Mesenteric fat pad (tissue), 1 donor: ENCODE measurements around the gene NINJ1. TPM values are rescaled to one million over a fixed set of nuclear protein-coding genes. Genes with fewer than 3 reads are reported as not detected.

Experiments
- DNase-seq: peaks from one replicate; pipeline ENCODE4 v3.0.0-alpha.2; 2020; ENCODE audit warnings: low spot score
- total RNA-seq: library from RNA; stranded (reverse); fragmentation: NEBNext Ultra II Directional; extraction: Animal tissue kit (Norgen Biotek cat#: 25700); gene quantifications from one replicate; pipeline ENCODE4 v1.2.1, GENCODE V29; 2021
- donor health status: DM: yes; HTN: yes; CAD: no.

NINJ1 gene
- total RNA-seq, 1 donor from 2014 or later, result 58.8 TPM

DNA sequence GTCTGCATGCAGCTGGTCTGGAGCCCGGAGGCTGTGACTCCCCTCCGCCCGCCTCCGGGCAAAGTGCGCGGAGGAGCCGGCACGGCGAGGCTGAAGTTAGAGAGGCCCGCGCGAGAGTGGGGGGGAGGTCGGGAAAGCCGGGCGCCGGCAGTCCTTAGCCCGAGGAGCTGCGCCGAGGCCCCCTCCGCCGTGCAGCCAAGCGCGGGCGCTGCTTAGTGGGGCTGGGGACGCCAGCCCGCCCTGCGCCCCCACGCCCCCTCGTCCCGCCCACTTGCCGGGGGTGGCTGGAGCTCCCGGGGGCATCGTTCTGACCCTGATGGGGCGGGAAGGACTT lies 403 bp downstream of the NINJ1 start:
- DNase-seq, result peak; percentile 94

DNA sequence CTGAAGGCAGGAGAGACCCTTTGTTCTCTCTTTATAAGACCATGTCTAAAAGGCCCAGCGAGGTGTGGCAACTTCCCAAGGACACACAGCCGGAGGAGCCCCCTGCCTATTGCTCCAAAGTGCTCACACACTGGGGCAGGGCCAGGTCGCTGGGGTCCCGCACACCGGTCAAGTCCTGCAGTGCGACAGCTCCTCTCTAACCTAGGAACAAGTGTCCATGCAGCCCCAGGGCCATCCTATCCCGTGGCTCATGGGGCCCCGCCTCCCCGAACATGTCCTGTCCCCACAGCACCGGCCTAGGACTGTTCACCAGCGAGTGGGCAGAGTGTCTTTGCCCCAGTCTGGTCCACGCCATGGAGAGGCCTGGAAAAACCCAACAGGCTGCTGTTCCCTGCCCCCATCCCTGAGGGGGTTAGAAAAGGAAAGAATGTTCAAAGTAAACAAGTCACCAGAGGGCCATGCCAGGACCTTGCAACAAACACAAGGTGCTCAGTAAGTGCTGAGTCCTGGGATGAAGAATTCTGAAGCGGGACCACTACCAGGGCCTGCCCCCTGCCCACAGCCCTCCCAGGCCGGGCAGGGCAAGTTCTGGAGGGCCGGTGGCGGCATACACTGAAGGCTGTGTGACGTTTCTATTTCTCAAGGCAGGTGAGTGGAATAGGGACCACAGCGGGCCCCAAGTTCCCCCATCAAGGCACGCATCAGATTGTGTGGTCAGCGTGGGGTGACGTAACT lies 938 bp downstream of the NINJ1 start:
- DNase-seq, result no peak

DNA sequence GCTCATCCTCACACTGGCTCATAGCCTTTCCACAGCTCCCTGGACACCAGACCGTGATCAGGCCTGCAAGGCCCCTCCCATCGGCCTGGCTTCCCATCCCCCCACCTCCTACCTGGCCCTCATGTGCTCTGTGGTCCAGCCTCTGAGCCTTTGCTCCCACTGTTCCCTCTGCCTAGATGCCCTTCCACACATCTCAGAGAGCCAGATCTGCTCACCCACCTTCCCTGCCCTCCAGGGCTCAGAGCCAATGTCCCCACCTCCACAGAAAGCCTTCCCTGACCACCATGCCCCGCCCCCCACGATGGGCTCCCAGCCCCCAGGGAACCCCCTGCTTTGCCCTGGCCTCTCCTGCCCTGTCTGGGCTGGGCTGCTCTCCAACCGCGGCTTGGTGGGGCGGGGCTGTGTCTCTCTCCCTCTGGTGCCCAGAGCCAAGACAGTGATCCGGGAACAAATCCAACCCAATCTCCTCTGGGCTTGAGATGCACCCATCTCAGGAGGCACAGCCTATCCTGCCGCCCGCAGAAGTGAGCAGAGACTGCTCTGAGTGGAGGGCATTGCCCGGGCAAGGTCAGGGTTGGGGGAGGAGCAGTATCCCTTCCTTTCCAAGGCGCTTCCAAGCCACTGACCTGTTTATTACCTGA lies 1.6 kb downstream of the NINJ1 start:
- DNase-seq, result no peak

DNA sequence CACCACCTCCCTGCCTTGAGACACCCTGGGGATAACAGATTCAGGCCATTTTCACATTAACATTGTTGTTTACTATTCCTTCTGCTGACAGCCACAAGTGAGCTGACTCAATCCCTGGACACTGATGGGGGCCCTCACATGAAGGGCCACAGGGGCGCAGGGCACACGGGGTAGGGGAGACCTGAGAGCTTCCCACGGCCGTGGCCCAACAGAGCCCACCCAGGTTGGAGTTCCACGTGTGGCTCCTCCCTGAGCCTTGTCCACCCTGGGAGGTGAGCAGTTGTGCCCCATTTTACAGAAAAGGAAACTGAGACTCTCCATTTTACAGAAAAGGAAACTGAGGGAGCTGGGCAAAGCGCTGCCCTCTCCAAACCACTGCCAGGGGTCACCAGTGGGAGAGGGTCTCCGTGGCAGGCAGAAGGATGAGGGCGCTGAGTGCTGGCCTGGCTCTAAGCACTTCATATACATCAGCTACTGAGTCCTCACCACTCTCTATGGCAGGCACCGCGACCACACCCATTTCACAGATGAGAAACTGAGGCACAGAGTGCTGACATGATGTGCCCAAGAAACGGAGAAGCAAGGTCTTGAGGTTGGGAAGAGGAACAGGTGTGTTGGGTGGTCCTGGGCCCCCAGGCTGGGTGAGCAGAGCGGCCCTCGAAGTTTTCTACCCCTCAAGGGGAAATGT lies 2.3 kb downstream of the NINJ1 start:
- no peak for DNase-seq

DNA sequence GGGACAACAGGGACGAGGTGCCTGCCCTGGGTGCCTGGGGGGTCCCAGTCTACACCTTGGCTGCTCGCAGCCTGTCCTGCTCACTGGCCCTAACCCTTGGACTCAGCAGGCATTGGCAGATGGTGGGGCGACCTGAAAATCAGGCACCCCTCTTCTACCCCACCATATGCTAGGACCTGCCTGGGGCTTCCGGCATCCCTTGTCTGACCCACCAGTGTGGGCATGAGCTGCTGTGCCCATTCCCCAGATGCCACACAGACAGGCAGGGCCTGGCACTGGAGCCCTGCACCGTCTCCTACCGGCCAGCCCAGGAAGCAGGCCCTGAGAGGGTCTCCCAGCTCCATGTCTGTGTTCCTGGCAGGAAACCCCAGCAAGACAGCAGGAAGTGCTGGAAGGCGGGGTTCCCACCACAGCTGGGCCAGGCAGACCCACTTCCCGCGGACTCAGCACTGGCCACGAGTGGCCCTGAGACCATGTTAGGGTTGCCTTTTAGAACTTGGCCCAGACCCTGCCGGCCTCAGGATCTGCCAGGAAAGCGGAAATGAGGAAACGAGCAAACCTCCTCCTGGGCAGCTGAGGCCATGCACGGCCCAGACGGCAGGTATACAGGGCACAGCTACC lies 3.1 kb downstream of the NINJ1 start:
- DNase-seq, result no peak

DNA sequence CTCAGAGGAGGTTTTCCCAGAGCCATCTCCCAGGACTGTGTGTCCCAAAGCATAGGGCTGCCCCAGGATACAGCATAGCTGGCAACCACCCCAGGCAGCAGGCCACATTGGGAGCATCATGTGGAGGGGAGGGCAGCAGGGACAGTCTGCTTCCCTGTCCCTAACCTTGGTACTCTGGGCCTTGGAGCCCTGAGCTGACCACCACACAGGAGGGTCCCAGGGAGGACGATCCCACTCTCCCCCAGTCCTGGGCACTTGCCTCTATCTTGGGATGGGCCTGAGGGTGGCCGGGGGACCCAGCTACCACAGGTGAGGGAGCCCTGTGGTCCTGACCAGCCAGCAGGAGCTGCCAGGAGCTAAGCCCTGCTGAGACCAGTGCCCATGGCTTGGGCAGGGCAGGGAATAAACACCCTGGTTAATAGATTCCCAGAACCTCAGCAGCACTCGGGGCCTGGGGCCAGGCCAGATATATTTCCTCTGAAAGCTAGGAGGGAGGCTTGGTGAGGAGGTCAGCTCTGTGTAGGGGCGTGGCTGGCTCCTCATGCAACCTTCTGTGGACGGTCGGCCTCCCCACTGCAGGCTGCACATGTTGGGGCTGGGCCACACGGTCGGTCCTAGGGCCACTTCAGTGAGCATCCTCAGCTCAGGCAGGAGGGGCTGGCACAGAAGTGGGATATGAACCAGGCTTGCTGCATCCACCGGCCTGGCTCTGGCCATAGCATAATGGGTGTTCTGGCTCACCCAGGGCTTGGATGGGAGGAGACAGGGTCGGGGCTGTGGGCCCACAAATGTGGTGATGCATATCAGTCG lies 4.2 kb downstream of the NINJ1 start:
- DNase-seq, result no peak

DNA sequence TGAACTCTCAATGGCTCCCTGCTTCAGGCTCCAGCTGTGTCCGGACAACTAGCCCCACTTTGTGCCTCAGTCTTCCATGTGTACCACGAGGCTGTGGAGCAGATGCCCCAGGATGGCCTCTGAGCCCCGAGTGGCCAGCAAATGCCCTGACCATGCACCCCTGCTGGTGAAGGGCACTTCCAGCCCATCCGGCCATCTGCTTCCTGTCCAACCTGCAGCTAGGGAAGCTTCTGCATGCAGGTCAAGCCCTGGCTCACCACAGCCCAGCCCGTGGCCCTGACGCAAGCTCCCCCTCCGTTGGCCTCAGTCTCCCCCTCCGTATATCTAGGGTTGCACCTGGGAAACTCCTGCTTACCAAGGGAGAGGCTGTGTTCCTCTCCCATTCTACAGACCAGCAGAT lies 4.8 kb downstream of the NINJ1 start:
- DNase-seq, result no peak

DNA sequence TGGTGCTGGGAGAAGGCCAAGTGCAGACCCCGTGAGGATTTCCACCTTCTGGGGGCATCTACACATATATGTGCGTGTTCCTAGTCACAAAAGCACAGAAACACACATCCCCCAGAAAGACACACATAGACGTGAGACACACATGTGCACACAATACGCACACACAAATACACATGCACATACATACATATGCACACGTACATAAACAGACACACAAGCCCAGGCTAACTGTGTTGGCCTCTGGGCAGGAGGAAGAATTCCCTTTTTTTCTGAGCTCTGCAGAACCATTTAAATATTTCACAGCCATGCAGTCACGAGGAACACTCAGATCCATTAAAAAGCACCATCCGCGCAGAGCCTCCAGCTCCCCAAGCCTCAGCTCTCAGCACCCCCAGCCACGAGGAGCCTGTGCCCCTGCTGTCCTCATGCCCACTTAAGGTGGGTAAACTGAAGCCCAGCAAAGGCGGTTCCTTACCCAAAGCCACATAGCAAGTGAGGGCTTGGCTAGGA lies 5.3 kb downstream of the NINJ1 start:
- DNase-seq, result no peak

DNA sequence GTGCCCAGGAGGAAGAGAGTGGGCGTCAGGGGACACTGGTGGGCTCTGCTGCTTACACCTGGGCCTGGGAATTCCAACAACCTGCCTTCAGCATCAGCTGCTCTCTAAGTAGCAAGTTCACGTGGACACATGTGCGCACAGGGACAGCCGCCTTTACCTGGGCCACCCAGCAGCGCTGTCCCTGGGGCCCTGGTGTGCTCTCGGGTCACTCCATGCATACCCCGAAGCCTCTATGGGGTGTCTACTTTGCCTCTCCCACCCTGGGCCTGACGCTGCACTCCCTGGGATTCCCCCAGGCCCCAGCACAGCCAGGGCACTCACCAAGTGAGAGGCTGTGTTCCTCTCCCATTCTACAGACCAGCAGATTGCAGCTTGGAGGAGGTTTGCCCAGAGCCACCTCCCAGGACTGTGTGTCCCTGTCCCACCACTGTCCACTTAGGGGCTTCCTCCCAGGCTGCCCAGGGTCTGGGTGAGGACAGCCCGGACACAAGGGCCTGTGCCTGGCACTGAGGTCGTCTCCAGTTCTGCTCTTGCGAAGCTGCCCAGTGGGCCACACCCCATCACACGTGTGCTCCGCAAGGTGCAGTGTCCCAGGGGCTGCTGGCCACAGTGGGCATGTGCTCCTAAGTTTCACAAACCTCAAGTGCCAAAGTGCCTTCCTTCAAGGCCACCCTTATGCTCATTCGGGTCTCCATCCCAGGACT lies 5.9 kb downstream of the NINJ1 start:
- no peak for DNase-seq

DNA sequence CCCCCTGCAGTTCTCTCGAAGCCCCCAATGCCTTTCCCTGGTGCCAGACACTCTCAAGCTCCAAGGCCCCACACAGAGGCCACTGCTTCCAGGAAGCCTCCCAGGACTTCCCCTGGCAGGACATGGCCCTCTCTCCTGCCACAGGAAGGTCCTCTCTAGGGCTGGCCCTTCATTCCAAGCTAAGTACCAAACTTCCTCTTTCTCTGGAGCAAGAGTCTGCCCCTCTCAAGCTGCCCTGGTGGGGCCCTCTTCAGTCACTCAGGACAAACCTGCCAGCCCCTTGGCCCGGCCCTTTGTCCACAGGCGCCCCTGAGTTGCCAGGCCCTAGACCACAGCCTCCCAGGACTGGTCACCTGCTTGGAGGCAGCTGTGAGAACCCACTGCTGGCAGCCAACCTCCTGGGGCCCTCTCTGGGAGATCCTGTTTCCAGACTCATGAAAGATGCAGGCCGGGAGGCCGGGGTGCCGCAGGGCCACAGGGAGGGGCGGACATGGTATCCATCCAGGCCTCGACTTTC lies 6.6 kb downstream of the NINJ1 start:
- DNase-seq, result peak; percentile 80

DNA sequence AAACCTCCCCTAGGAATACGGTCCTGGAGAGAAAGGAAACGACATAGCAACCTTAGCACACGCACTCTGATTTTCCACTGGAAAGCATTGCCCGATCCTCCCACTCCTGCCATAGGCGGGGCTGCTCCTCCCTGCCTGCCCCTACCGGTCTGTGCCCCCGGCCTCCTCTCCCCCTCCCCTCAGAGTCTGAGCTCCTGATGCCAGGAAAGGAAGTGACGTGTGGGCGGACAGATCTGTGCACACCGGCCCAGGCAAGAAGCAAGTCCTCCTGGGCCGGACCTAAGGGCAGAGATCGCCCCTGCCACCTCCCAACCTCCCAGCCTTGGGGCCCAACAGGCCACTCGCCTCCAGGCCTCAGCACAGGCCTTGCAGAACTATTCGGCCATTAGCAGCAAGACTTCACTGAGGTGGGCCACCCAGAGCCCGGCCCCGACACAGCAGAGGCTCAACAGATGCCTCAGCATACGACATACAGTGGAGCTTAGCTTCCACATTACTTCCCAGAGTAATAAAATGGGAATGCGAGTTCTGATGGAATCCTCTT lies 7.2 kb downstream of the NINJ1 start:
- DNase-seq, result peak; percentile 88

DNA sequence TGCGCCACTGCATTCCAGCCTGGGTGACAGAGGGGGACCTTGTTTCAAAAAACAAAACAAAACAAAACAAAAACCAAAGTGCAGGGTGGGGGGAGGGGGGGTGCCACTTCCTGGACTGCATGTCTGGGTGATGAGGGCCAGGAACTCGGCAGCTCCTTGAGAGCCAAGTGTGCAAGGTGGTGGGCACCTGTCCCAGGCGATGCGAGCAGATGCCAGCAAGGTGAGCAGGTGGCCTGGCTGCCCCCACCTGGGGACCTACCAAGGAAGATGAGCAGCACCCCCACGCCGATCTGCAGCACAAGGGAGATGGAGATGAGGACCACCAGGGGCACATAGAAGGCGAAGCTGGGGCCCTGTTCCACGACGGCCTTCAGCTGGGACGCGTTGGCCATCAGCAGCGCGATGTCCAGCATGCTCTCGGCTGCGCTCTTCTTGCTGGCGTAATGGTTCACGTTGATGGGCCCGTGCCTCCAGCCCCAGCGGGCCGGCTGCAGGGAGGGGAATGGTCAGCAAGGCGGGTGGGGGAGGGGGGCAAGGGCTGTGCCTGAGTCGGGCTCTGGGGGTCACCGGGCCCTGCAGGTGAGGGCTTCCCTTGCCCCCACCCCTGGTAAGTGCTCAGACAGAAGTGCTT lies 7.8 kb downstream of the NINJ1 start:
- DNase-seq, result peak; percentile 82

DNA sequence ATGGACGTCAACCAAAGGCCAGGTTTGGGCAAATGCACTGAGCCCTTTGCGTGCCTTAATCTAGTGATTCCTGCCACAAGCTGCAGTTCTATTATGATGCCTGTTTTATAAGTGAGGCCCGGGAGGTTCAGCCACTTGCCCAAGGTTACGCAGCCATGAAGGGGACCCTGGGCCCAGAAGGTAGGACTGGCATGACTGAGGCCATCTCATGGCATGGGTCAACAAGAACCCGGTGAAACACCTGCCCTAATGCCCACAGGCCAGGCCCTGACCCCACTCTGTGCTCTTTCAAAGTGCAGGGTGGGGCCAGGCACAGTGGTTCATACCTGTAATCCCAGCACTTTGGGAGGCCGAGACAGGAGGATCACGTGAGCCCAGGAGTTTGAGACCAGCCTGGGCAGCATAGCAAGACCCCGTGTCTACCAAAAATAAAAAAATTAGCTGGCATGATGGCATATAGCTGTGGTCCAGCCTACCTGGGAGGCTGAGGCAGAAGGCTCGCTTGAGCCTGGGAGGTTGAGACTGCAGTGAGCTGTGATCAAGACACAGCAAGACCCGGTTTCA lies 8.6 kb downstream of the NINJ1 start:
- peak; percentile 49 for DNase-seq

DNA sequence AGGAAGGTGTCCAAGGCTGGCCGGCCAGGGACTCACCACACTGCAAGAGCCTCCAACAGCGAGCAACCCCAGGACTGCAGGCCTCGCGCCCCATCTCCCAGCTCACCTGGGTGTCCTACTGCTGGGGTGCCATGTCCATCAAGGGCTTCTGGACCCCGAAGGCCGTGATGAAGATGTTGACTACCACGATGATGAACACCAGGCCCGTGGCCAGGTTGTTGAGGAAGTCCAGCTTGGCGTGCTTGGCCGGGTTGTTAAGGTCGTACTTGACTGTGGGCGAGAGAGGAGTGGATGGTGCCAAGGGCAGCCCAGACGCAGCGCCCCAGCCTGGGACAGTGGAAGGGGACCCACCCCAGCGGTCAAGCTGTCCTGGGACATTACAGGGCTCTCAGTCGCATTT lies 9.3 kb downstream of the NINJ1 start:
- peak; percentile 89 for DNase-seq

DNA sequence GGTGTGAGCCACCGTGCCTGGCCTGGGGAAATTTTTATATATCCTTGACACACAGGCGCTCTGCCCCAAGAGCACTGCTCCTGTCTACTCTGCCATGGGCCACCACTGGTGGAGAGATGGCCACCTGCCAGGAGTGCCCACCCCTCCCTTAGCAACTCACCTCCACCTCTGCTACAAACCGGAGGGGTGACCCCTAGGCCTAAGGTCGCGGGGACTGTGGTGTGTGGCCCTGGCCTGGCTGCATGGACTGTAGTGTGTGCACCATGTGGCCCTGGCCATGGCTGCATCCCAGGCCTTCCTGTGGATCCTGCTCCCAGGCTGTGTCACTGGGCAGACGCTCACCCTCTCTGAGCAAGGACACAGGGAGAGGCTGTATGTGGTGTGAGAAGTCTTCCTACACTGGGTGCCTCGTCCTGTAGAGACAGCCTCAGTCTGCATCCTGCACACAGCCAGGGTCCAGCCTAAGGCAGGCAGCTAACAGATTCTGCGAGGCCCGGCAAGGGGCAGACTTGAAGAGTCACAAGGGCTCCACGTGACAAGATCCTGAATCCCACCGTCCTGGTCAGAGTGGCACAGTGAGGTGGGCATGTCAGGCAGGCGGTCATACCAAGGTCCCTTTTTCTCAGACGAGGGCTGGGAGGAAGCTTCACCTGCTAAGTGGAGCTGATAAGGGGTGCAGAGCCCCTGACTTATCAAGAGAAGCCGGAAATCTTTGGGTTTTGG lies 10.3 kb downstream of the NINJ1 start:
- peak; percentile 64 for DNase-seq

DNA sequence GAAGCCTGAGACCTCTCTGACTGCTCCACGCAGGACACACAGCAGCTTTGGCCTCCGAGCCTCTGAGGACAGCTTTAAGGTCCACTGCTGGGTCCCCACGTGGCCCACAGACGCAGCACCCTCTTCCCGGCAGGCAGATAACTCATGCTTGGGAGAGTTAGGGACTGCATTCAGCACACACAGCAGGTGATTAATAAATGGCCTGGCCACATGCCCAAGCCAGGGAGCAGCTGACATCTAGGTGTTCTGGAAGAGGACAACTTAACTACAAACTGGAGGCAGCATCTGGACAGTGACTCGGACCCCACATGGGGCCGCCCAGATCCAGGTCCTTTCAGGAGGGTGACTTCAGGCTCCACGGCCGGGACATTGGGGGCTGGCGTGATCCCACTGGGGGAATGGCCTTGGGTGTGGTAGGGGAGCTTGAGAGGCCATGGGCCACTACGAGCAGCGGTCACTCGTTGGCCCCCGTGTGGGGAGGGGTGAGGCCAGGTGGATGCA lies 11.3 kb downstream of the NINJ1 start:
- peak; percentile 87 for DNase-seq

DNA sequence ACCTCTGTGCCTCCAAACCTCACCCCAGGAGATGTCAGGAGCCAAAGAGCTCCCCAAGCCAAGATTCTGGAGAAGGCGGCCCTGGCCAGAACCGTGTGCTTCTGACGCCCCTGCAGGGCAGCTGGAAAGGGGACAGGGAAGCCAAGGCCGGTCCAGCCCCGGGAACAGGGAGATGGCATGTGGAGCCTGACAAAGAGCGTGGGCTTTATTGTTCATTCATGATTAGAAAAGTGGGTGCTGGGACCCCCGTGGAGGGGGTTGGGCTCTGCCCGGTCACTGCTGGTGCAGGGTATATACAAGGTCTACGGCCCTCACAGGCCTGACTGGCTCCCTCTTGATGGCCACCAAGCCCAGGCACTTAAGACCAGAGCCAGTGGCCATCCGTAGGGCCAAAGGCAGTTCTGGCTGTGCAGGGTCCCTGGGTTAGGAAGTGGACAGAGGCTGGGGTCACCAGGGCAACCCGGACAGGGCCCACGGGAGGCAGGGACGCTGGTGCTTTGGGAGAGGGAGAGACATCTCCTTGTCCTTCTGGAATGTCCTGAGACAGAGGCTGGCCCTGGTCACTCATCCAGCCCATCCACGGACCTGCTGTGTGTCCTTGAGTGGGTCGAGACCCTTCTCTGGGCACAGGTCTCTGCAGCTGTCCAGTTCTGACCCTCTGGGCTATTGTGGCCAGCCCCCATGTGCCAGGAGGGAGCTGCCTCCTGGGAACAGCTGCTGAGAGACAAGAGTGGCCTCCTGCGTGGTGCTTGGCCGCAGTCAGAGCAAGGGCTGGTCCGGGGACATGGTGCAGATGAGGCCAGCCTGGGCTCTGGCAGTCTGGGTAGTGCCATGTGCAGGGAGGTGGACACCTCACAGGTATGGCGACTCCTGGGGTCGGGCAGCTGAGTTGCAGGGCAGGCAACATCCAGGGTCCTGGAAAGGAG lies 12.5 kb downstream of the NINJ1 start:
- DNase-seq, result peak; percentile 81
